ENCODE measurements around the gene PTPRO. TPM values are rescaled to one million over a fixed set of nuclear protein-coding genes. Genes with fewer than 3 reads are reported as not detected.

The PTPRO gene
- total RNA-seq, 1 experiment from 2014 or later = not detected

- intact Hi-C loops (cut with micrococcal nuclease) = no loop called here
- Histone ChIP-seq H3K9me3 (ENCODE audit: low read length) (no peaks in the 10 kb centered on the region), H3K4me2 (ENCODE audit: low read length) (peak overlapping the region; percentile 33; the same call in 1 of the 2 replicates), H3K27me3 (ENCODE audit: low read length) (no peaks in the 10 kb centered on the region), H3K27ac (ENCODE audit: low read length) (0 out of 2 replicates have a peak overlapping the region, but pooled peaks have one; percentile 15), H4K20me1 (ENCODE audit: low read length) (no peaks in the 10 kb centered on the region), H3K9ac (ENCODE audit: low read length) (no peak overlapping the region), H3K4me3 (ENCODE audit: low read length) (no peak overlapping the region), H3K4me1 (ENCODE audit: insufficient read depth, low read length) (peaks cover 3% of the 10 kb centered on the region; the same call in 1 of the 2 replicates), H3K79me2 (ENCODE audit: low read length) (no peaks in the 10 kb centered on the region), H3K36me3 (ENCODE audit: low read depth, low read length) (no peaks in the 10 kb centered on the region), H2AFZ (ENCODE audit: low read length) (no peak overlapping the region), H3K9me2 (replicated peaks; ENCODE audit: low read length) (no peaks in the 10 kb centered on the region), H3F3A (ENCODE audit: low read length, unreplicated experiment) (no peaks in the 10 kb centered on the region)
- TF ChIP-seq EZH2phosphoT487 (IDR thresholded peaks at IDR 0.05; ENCODE audit: borderline replicate concordance, low read length) = no peak
- no peak for TF ChIP-seq EZH2 (IDR thresholded peaks at IDR 0.05; ENCODE audit: low read length, unreplicated experiment)
- TF ChIP-seq CTCF (conservative IDR thresholded peaks at IDR 0.05; ENCODE audit: low read depth, low read length) = no peak
- BruUV-seq (replicated peaks) = no TSS peak
- ChIA-PET POLR2A (ENCODE audit: unreplicated experiment) (no interaction called here), CTCF (interaction anchor here (0.5 kb wide), 1 partner anchor 310 kb away, joined by 3 read pairs; no protein-coding TSS in a partner anchor)
- DNase-seq = peak; percentile 73
- ATAC-seq = peak; percentile 77
Measured at GRCh38 chr12:15558915-15559528, 236.7 kb downstream of the PTPRO start.

- Histone ChIP-seq H3K79me2 (ENCODE audit: low read length) (no peaks in the 10 kb centered on the region), H3K4me1 (ENCODE audit: insufficient read depth, low read length) (peaks cover 3% of the 10 kb centered on the region; the same call in 1 of the 2 replicates), H2AFZ (ENCODE audit: low read length) (no peak overlapping the region), H4K20me1 (ENCODE audit: low read length) (no peaks in the 10 kb centered on the region), H3K27ac (ENCODE audit: low read length) (no peak overlapping the region), H3K9me3 (ENCODE audit: low read length) (no peaks in the 10 kb centered on the region), H3K9ac (ENCODE audit: low read length) (no peak overlapping the region), H3K9me2 (replicated peaks; ENCODE audit: low read length) (no peaks in the 10 kb centered on the region), H3K4me3 (ENCODE audit: low read length) (no peak overlapping the region), H3K27me3 (ENCODE audit: low read length) (no peaks in the 10 kb centered on the region), H3K36me3 (ENCODE audit: low read depth, low read length) (no peaks in the 10 kb centered on the region), H3K4me2 (ENCODE audit: low read length) (no peak overlapping the region), H3F3A (ENCODE audit: low read length, unreplicated experiment) (no peaks in the 10 kb centered on the region)
- CTCF ChIA-PET = no interaction called here
- DNase-seq = no peak
- intact Hi-C loops (cut with micrococcal nuclease) = no loop called here
- BruUV-seq (replicated peaks) = no TSS peak
- POLR2A ChIA-PET (ENCODE audit: unreplicated experiment) = no interaction called here
- TF ChIP-seq EZH2 (IDR thresholded peaks at IDR 0.05; ENCODE audit: low read length, unreplicated experiment) (no peak), CTCF (conservative IDR thresholded peaks at IDR 0.05; ENCODE audit: low read depth, low read length) (no peak), EZH2phosphoT487 (IDR thresholded peaks at IDR 0.05; ENCODE audit: borderline replicate concordance, low read length) (no peak)
- ATAC-seq = no peak
Measured at GRCh38 chr12:15561396-15561795, 239.1 kb downstream of the PTPRO start.

GRCh38 chr12:15562263-15562662, 240.0 kb downstream of the PTPRO start:
- Histone ChIP-seq H3K27ac (ENCODE audit: low read length) (no peak overlapping the region), H3K4me2 (ENCODE audit: low read length) (no peak overlapping the region), H3K4me1 (ENCODE audit: insufficient read depth, low read length) (peaks cover 3% of the 10 kb centered on the region; the same call in 1 of the 2 replicates), H2AFZ (ENCODE audit: low read length) (no peak overlapping the region), H3K4me3 (ENCODE audit: low read length) (no peak overlapping the region), H3K27me3 (ENCODE audit: low read length) (no peaks in the 10 kb centered on the region), H3K9ac (ENCODE audit: low read length) (no peak overlapping the region), H4K20me1 (ENCODE audit: low read length) (no peaks in the 10 kb centered on the region), H3K9me2 (replicated peaks; ENCODE audit: low read length) (no peaks in the 10 kb centered on the region), H3K36me3 (ENCODE audit: low read depth, low read length) (no peaks in the 10 kb centered on the region), H3K79me2 (ENCODE audit: low read length) (no peaks in the 10 kb centered on the region), H3K9me3 (ENCODE audit: low read length) (no peaks in the 10 kb centered on the region), H3F3A (ENCODE audit: low read length, unreplicated experiment) (no peaks in the 10 kb centered on the region)
- intact Hi-C loops (cut with micrococcal nuclease) = no loop called here
- ATAC-seq (no peak), DNase-seq (no peak)
- ChIA-PET POLR2A (ENCODE audit: unreplicated experiment) (no interaction called here), CTCF (interaction anchor here (0.6 kb wide), 1 partner anchor 24 kb away, joined by 3 read pairs; no protein-coding TSS in a partner anchor)
- TF ChIP-seq CTCF (conservative IDR thresholded peaks at IDR 0.05; ENCODE audit: low read depth, low read length) (no peak), EZH2 (IDR thresholded peaks at IDR 0.05; ENCODE audit: low read length, unreplicated experiment) (no peak), EZH2phosphoT487 (IDR thresholded peaks at IDR 0.05; ENCODE audit: borderline replicate concordance, low read length) (no peak)
- no TSS peak for BruUV-seq (replicated peaks)
